LNCaP clone FGC (cell line): Measurements from ENCODE around the gene APCDD1L.

Experiments used
- DNase-seq: peaks from one replicate; pipeline ENCODE4 v3.0.0-alpha.2; 2011; ENCODE audit warnings: low read depth
- H3K4me3 ChIP-seq: 2 replicates; pipeline ENCODE4 v1.5.1; 2011; ENCODE audit warnings: mild to moderate bottlenecking, low read depth, low read length, control low read depth
- TF ChIP-seq, protein P1 (sequence below): IDR thresholded peaks from 2 replicates; pipeline ENCODE4 v1.5.1; 2012; ENCODE audit warnings: mild to moderate bottlenecking; ENCODE audit not compliant: control insufficient read depth, insufficient read depth; ENCODE audit errors: extremely low read depth

Gene APCDD1L

DNA sequence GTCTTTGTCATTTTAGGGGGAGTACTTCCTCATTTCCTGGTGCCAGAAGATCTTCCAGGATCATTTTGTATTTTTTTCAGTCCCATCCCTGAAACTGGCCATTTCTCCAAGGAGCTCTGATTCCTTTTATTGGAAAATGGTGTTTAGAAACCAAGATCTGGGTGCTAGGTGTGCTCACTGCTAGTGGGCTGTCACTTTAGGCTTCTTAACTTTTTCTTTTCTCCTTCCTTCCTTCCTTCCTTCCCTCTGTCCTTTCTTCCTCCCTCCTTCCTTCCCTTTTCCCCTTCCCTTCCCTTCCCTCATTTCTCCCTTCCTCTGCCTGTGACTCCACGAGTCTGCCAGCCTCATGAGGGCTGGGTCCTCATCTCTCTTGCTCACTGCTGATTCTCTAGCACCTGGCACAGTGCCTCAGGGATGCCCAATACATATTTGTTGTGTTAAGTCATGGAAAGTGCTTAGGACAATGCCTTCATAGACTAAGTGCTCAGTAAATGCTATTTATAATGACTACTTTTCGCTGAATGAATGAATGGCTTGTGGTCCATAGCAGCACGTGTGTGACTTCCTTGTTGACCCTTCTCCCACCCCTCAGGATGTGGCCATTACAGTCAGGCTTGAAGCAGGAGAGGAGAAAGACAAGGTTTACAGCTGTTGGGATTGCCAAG, 36.9 kb downstream of the APCDD1L start:
- TF ChIP-seq, protein P1, sequence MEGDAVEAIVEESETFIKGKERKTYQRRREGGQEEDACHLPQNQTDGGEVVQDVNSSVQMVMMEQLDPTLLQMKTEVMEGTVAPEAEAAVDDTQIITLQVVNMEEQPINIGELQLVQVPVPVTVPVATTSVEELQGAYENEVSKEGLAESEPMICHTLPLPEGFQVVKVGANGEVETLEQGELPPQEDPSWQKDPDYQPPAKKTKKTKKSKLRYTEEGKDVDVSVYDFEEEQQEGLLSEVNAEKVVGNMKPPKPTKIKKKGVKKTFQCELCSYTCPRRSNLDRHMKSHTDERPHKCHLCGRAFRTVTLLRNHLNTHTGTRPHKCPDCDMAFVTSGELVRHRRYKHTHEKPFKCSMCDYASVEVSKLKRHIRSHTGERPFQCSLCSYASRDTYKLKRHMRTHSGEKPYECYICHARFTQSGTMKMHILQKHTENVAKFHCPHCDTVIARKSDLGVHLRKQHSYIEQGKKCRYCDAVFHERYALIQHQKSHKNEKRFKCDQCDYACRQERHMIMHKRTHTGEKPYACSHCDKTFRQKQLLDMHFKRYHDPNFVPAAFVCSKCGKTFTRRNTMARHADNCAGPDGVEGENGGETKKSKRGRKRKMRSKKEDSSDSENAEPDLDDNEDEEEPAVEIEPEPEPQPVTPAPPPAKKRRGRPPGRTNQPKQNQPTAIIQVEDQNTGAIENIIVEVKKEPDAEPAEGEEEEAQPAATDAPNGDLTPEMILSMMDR: no peak

DNA sequence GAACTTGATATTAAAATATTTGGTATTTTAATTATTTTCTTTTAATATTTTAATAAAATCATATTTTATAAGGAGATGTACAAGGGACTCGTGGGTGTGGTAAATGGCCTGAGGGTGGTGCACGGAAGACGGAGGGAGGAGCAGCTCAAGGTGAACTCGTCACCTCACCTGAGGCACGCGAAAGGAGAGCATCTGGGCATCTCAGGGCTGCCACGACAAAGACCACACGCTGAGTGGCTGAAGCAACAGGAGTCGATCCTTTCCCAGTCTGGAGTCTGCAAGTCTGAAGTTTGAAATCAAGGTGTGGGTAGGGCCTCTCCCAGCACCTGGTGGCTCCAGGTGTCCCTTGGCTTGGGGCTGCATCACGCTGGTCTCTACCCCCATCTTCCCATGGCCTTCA, 39.7 kb downstream of the APCDD1L start:
- TF ChIP-seq, protein P1: no peak
- no peak overlapping the region for H3K4me3 ChIP-seq
- no peak for DNase-seq

More for the DNA sequence above, 36.9 kb downstream of the APCDD1L start:
- DNase-seq: no peak
- no peak overlapping the region for H3K4me3 ChIP-seq

DNA sequence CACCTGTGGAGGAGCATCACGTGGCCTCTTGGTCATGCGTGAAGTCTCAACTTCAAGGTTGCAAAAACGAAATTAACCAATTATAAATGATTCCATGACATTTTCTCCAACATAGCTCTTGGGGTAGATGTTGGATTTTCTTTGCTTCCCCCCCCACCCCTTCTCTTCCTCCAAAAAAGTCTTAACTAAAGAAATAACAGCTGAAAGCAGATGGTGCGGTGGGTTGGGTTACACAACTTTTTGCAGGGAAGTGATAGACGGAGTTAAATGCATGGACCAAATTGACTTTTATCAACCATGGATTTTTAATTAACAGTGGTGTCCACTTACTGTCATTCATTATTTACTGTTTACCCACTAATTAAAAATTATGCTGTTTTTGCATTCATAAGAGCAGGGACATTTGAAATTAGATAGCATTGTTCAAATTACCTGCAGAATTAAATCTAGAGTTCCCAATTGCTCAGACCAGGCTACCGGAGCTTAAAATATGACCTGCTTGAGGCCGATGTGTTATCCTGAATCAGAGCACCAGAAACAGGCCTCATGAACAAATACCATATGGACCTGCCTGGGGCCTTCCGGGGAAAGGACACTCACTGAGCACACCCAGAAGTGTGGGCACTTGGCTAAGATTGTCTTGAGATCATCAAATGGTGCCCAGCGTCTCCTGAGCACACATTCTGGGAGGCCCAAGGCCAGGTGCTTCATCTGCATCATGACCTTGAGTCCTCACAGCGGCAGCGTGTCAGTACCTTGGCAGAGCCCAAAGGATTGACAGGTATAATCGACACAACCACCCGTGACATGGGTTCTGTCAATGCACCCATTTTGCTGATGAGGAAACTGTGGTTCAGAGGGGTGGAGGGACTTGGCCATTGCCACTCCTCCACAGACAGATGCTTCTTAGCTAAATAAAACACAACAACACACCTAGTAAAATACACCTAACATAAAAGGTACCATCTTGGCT, 41.5 kb downstream of the APCDD1L start:
- no peak for DNase-seq
- TF ChIP-seq, protein P1: no peak
- no peak overlapping the region for H3K4me3 ChIP-seq

DNA sequence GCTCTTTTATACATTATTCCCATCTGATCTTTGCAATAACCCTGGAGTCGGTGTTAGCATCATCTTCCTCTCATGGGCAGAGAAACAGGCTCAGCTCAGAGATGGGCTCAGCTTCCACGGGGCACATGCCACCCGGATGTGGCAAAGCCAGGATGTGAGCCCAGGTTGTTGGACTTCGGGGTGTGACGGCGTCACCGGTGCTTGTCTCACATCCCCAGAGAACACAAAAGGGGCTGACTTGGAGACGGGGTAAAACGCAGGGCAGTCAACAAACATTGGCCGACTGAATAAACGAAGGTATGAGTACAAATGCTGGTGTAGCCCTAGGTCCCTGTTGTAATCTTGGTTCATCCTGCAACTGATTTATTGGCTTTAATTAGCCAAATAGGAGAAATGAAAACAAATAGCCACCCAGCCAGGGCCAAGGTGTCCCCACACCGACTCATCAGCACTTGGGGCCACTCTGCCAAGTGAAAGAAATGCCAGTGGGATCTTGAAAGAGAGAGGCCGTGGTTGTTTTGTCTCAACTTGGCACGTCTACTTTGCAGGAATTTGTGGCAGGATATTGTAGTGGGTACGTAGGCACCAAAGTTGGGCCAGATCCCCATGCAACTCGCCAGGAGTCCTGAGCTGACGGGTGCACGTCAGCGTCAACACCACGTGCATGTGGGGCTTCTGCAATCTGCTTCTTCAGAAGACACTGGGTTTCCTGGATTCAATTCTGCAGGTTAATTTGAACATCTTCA, 42.8 kb downstream of the APCDD1L start:
- TF ChIP-seq, protein P1: no peak
- DNase-seq: no peak
- H3K4me3 ChIP-seq: no peak overlapping the region

DNA sequence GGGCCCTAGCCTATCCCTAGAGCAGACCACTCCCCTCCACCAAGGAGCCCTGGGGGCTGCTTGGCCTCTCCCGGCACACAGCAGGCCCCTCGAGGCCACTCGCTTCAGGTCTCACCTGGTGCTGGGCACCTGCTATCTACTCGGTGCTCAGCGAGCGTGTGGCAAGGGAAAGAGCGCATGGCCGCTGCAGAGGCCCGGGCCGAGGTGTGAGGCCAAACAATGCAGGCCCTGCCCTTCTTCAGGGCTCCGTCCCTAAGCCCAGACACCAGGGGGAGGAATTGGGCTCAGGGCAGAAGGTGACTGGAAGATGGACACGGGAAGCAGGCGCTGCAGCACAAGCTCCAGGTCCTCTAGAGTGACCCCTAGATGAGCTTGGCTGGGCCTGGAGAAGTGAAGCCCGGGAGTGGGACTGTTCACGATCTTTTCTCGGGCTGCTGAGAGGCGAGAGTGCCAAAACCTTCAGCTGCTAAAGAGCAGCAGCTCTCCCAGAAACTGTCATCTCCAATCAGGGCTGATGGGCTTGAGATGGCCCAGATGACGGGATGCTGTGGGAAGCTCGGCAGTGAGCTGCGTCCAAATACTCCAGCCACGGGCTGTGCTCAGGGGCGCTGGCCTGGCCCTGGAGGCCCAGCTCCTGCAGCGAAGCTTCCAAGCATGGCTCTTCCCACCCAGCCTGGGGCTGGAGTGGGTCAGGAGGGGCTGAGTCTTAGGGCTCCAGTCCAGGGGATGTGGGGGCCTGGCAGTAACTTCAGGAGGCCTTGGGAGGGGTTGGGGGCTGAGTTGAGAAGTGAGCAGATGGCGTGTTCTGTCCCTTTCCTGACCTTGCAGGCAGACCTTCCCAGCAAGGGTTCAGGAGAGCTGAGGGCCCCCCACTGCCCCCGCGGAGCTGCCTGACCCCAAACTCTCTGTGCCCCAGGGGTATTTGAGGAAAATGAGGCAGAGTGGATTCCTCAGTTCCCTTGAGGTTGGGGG, 43.7 kb downstream of the APCDD1L start:
- TF ChIP-seq, protein P1: no peak
- no peak overlapping the region for H3K4me3 ChIP-seq
- DNase-seq: no peak
